HCT116 (cell line): Measurements from ENCODE around the gene MLEC.
A peak's percentile ranks its signal among the peaks of the same experiment; 100 is the strongest.

Experiments used
- POLR2A ChIP-seq: IDR thresholded peaks from 2 replicates; pipeline ENCODE4 v1.7.0; 2011; ENCODE audit warnings: borderline replicate concordance; ENCODE audit not compliant: insufficient read depth, insufficient read length; ENCODE audit errors: extremely low read depth
- POLR2AphosphoS5 ChIP-seq: IDR thresholded peaks from 2 replicates; pipeline ENCODE4 v1.6.1; 2011; ENCODE audit warnings: mild to moderate bottlenecking, low read depth, low read length, moderate library complexity

DNA sequence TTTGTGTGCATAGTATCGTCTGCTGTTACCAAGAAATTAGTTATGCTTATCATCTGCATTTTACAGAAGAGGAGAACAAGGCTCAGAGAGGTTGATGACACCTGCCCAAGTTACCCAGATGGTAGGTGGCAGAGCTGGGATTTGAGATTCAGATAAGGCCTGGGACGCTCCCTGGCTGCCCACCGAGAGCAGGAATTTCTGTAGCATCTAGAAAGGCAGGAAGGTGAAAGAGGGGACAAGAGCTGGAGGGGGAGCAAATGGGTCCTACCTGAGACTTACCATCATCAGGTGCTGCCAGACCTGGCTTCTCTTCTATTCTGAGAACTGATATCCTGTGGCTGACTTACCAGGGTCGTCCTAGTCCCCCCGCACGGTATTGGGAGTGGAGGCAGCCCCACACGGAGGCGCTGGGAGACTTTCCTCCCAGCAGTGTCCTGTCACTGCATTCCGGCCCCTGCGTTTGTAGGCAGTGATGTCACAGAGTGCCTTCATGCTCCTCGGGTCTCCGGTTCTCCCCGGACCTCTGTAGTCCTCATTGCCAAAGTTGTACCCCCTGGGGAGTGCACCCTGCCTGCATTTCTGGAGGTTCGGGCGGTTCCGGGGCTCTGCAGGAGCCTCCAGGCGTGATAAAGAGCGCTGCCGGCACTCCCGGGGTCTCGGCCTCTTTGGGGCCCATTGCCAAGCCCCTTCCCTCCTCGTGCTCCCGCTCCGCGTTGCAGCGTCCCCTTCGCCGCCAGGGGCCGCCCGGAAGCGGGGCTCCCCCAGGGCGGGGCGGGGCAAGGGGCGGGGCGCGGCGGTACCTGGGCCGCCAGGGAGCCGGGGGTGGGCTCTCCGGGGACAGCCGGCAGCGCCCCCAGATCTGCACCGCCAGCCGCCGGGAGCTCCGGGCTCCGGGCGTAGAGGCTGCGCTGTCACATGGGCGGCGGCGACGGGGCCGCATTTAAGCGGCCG is 46.9 kb upstream of the MLEC start, which contains the start of gene CABP1:
- no peak for TF ChIP-seq POLR2A
- TF ChIP-seq POLR2AphosphoS5, result peak; percentile 55; the same call in 1 of the 2 replicates
